Epidermal melanocyte (primary cell): ENCODE results near the gene ODF4.
"Not testable (repeated sequence)": the region's sequence is repeated elsewhere in the genome, so short reads cannot be mapped to it uniquely, and the experiment has no call there.

Source experiments
- DNase-seq: peaks from one replicate; pipeline ENCODE4 v3.0.0; 2011; ENCODE audit warnings: low spot score; ENCODE audit not compliant: insufficient read length

Gene ODF4

GRCh38 chr17:8393470-8394231, 54.0 kb downstream of the ODF4 start:
- DNase-seq = no peak

DNA sequence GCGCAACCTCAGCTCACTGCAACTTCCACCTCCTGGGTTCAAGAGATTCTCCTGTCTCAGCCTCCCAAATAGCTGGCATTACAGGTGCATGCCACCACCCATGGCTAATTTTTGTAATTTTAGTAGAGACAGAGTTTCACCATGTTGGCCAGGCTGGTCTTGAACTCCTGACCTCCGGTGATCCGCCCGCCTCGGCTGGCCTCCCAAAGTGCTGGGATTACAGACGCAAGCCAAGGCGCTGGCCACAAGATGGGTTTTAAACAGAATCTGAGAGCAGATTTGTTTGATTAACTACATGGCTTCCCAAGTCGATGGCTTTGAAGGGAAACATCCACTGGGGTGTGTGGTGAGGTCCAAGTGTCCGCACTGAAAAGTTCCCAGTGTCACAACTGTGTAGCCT, 54.9 kb downstream of the ODF4 start:
- not testable (repeated sequence) for DNase-seq
